ENCODE data around the gene DHRS4. TPM values are rescaled to one million over a fixed set of nuclear protein-coding genes. Genes with fewer than 3 reads are reported as not detected.
A peak's percentile ranks its signal among the peaks of the same experiment; 100 is the strongest.
"Not testable (repeated sequence)": the region's sequence is repeated elsewhere in the genome, so short reads cannot be mapped to it uniquely, and the experiment has no call there.

Gene DHRS4
- total RNA-seq, 1 experiment from 2014 or later, result 14.5 TPM

DNA sequence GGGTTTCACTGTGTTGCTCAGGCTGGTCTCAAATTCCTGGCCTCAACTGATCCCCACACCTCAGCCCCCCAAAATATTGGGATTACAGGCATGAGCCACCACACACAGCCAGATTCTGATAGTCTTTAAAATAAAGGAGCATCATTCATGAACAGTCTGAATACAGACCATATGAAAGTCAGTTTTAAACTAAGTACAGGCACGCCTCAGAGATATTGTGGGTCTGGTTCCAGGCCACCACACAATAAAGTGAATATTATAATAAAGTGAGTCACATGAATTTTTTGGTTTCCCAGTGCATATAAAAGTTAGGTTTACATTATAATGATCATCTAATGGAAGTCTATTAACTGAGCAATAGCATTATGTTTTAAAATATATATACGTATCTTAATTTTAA, 43.3 kb downstream of the DHRS4 start:
- H3K27ac Mint-ChIP-seq; H3K9me3 Mint-ChIP-seq; POLR2A ChIA-PET; ATAC-seq; H3K4me3 Mint-ChIP-seq; H3K36me3 Mint-ChIP-seq; H3K27me3 Mint-ChIP-seq (ENCODE audit: low read depth); DNase-seq (ENCODE audit: low spot score); CTCF ChIA-PET; H3K4me1 Mint-ChIP-seq: not testable (repeated sequence)

GRCh38 chr14:23999640-24000039, 46.1 kb downstream of the DHRS4 start:
- H3K4me3 Mint-ChIP-seq; H3K9me3 Mint-ChIP-seq; H3K27ac Mint-ChIP-seq; H3K27me3 Mint-ChIP-seq (ENCODE audit: low read depth); DNase-seq (ENCODE audit: low spot score); H3K4me1 Mint-ChIP-seq; ATAC-seq; H3K36me3 Mint-ChIP-seq; POLR2A ChIA-PET; CTCF ChIA-PET: not testable (repeated sequence)

GRCh38 chr14:24001078-24001477, 47.5 kb downstream of the DHRS4 start:
- DNase-seq (ENCODE audit: low spot score); H3K4me1 Mint-ChIP-seq; ATAC-seq; H3K4me3 Mint-ChIP-seq; H3K36me3 Mint-ChIP-seq; H3K9me3 Mint-ChIP-seq; H3K27me3 Mint-ChIP-seq (ENCODE audit: low read depth); H3K27ac Mint-ChIP-seq; CTCF ChIA-PET; POLR2A ChIA-PET: not testable (repeated sequence)

- H3K27me3 Mint-ChIP-seq (ENCODE audit: low read depth); H3K4me3 Mint-ChIP-seq; H3K27ac Mint-ChIP-seq; H3K36me3 Mint-ChIP-seq; POLR2A ChIA-PET; ATAC-seq; H3K9me3 Mint-ChIP-seq; H3K4me1 Mint-ChIP-seq; CTCF ChIA-PET; DNase-seq (ENCODE audit: low spot score): not testable (repeated sequence)
Measured at GRCh38 chr14:24001679-24002078, 48.1 kb downstream of the DHRS4 start.

GRCh38 chr14:24006471-24006816, 52.9 kb downstream of the DHRS4 start:
- not testable (repeated sequence) for H3K4me3 Mint-ChIP-seq; DNase-seq (ENCODE audit: low spot score)

DNA sequence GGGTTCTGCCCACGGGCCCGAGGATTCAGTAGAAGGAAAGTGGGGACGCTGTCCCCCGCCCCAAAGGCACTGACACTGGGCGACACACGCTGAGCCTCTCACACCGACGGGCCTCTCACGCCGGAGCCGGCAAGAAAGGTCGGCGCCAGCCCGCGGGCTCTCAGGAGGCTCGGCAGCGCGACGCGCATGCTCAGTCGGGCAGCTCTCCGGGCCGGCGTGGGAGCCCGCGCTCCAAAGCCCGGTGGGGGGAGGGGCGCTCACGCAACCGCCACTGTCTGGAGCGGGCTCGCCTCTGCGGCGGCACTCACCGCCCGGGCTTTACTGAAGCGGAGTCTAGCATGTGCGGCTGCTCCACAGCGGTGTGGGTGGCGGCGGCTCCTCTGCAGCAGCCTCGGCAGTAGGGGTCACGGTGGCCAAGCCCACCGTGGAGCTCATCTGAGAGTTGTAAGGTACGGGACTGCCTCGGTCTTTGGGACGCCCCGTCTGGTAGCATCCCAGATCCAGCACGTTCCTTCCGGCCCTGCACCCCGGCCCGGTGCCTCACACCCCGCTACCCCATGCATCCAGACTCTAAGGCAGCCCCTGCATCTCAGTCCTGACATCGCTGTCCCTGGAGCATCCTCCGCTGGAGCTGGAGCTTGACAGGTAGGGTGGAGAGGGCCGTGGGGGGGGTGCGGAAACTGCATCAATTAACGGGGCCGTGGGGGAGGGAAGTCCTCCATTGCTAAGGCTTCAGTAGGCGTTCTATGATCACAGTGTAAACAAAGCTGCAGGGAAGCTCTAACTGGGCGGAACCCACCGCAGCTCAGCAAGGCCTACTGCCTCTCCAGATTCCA, 53.5 kb downstream of the DHRS4 start:
- ATAC-seq (peak; percentile 76), DNase-seq (ENCODE audit: low spot score) (peak; percentile 65)
- ChIA-PET POLR2A (interaction anchor here (0.6 kb wide), 1 partner anchor 498 kb away, joined by 3 read pairs; no protein-coding TSS in a partner anchor), CTCF (interaction anchor here (1.0 to 2.3 kb wide), 3 partner anchors 51 to 418 kb away, joined by 4 to 5 read pairs (median 4); no protein-coding TSS in a partner anchor)
- H3K4me3 Mint-ChIP-seq, result peak overlapping the region; percentile 50
- not testable (repeated sequence) for H3K27ac Mint-ChIP-seq, H3K9me3 Mint-ChIP-seq, H3K4me1 Mint-ChIP-seq, H3K36me3 Mint-ChIP-seq
- H3K27me3 Mint-ChIP-seq (ENCODE audit: low read depth), result peaks cover 24% of the 10 kb centered on the region

More at GRCh38 chr14:24006471-24006816, 52.9 kb downstream of the DHRS4 start:
- POLR2A ChIA-PET, H3K4me1 Mint-ChIP-seq, H3K27ac Mint-ChIP-seq, H3K36me3 Mint-ChIP-seq, H3K9me3 Mint-ChIP-seq: not testable (repeated sequence)
- peaks cover 24% of the 10 kb centered on the region for H3K27me3 Mint-ChIP-seq (ENCODE audit: low read depth)
- peak; percentile 28 for ATAC-seq
- CTCF ChIA-PET, result interaction anchor here (1.0 to 2.3 kb wide), 3 partner anchors 52 to 418 kb away, joined by 4 to 5 read pairs (median 4); no protein-coding TSS in a partner anchor

GRCh38 chr14:24011051-24011450, 57.5 kb downstream of the DHRS4 start:
- CTCF ChIA-PET, result interaction anchor here (1.1 to 1.4 kb wide), 2 partner anchors 23 to 345 kb away, joined by 3 to 6 read pairs; no protein-coding TSS in a partner anchor
- TF ChIP-seq, protein P1, sequence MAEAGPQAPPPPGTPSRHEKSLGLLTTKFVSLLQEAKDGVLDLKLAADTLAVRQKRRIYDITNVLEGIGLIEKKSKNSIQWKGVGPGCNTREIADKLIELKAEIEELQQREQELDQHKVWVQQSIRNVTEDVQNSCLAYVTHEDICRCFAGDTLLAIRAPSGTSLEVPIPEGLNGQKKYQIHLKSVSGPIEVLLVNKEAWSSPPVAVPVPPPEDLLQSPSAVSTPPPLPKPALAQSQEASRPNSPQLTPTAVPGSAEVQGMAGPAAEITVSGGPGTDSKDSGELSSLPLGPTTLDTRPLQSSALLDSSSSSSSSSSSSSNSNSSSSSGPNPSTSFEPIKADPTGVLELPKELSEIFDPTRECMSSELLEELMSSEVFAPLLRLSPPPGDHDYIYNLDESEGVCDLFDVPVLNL (CRISPR knock-in tag; IDR thresholded peaks at IDR 0.05; ENCODE audit: borderline replicate concordance, low read depth), result no peak
- TF ChIP-seq, protein P2, sequence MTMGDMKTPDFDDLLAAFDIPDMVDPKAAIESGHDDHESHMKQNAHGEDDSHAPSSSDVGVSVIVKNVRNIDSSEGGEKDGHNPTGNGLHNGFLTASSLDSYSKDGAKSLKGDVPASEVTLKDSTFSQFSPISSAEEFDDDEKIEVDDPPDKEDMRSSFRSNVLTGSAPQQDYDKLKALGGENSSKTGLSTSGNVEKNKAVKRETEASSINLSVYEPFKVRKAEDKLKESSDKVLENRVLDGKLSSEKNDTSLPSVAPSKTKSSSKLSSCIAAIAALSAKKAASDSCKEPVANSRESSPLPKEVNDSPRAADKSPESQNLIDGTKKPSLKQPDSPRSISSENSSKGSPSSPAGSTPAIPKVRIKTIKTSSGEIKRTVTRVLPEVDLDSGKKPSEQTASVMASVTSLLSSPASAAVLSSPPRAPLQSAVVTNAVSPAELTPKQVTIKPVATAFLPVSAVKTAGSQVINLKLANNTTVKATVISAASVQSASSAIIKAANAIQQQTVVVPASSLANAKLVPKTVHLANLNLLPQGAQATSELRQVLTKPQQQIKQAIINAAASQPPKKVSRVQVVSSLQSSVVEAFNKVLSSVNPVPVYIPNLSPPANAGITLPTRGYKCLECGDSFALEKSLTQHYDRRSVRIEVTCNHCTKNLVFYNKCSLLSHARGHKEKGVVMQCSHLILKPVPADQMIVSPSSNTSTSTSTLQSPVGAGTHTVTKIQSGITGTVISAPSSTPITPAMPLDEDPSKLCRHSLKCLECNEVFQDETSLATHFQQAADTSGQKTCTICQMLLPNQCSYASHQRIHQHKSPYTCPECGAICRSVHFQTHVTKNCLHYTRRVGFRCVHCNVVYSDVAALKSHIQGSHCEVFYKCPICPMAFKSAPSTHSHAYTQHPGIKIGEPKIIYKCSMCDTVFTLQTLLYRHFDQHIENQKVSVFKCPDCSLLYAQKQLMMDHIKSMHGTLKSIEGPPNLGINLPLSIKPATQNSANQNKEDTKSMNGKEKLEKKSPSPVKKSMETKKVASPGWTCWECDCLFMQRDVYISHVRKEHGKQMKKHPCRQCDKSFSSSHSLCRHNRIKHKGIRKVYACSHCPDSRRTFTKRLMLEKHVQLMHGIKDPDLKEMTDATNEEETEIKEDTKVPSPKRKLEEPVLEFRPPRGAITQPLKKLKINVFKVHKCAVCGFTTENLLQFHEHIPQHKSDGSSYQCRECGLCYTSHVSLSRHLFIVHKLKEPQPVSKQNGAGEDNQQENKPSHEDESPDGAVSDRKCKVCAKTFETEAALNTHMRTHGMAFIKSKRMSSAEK (CRISPR knock-in tag; IDR thresholded peaks at IDR 0.05; ENCODE audit: borderline replicate concordance), result no peak
- TF ChIP-seq ATF1 (CRISPR knock-in tag; IDR thresholded peaks at IDR 0.05) (no peak), HMGXB4 (CRISPR knock-in tag; IDR thresholded peaks at IDR 0.05) (no peak), ZNF219 (CRISPR knock-in tag; IDR thresholded peaks at IDR 0.05; ENCODE audit: borderline replicate concordance) (no peak), MAX (CRISPR knock-in tag; IDR thresholded peaks at IDR 0.05) (no peak)
- TF ChIP-seq, protein P3, sequence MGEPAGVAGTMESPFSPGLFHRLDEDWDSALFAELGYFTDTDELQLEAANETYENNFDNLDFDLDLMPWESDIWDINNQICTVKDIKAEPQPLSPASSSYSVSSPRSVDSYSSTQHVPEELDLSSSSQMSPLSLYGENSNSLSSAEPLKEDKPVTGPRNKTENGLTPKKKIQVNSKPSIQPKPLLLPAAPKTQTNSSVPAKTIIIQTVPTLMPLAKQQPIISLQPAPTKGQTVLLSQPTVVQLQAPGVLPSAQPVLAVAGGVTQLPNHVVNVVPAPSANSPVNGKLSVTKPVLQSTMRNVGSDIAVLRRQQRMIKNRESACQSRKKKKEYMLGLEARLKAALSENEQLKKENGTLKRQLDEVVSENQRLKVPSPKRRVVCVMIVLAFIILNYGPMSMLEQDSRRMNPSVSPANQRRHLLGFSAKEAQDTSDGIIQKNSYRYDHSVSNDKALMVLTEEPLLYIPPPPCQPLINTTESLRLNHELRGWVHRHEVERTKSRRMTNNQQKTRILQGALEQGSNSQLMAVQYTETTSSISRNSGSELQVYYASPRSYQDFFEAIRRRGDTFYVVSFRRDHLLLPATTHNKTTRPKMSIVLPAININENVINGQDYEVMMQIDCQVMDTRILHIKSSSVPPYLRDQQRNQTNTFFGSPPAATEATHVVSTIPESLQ (CRISPR knock-in tag; IDR thresholded peaks at IDR 0.05), result no peak

More at GRCh38 chr14:24011051-24011450, 57.5 kb downstream of the DHRS4 start:
- no peaks in the 10 kb centered on the region for H3K9me3 Mint-ChIP-seq
- POLR2A ChIA-PET, result no interaction called here
- DNase-seq (ENCODE audit: low spot score) (no peak), ATAC-seq (no peak)
- peaks cover 5% of the 10 kb centered on the region; the same call in 1 of the 2 replicates for H3K4me1 Mint-ChIP-seq
- H3K36me3 Mint-ChIP-seq, result no peaks in the 10 kb centered on the region
- H3K4me3 Mint-ChIP-seq, result no peak overlapping the region
- H3K27me3 Mint-ChIP-seq (ENCODE audit: low read depth), result peaks cover 24% of the 10 kb centered on the region
- H3K27ac Mint-ChIP-seq, result no peak overlapping the region

Measured in WTC11 (cell line).